Esophagus muscularis mucosa (tissue), 4 donors: ENCODE results near the gene SOCS7. TPM values are rescaled to one million over a fixed set of nuclear protein-coding genes. Genes with fewer than 3 reads are reported as not detected.

Experiments used
- DNase-seq: peaks from one replicate; pipeline ENCODE4 v3.0.0-alpha.2; 2017; ENCODE audit errors: extremely low spot score
- H3K27ac ChIP-seq, 4 donors: fragments of 200-600 bp; sonication (generic); replicated peaks in 1 of 4; 1 replicate in 3 of 4; 2 replicates in 1 of 4; pipeline ENCODE4 v1.5.1; 2016 to 2019; ENCODE audit warnings: mild to moderate bottlenecking in 1 of 4
- H3K27me3 ChIP-seq, 4 donors: fragments of 200-600 bp; sonication (generic); one replicate each; pipeline versions ENCODE4 v1.5.1 to v1.6.0; 2016 to 2019
- H3K36me3 ChIP-seq, 4 donors: fragments of 200-600 bp; sonication (generic); one replicate each; pipeline ENCODE4 v1.5.1; 2016 to 2019
- H3K4me1 ChIP-seq, 4 donors: fragments of 200-600 bp; sonication (generic); one replicate each; pipeline ENCODE4 v1.5.1; 2016 to 2019
- H3K4me3 ChIP-seq, 4 donors: fragments of 200-600 bp; sonication (generic); 1 replicate in 2 of 4; 2 replicates in 2 of 4; pipeline ENCODE4 v1.5.1; 2016 to 2019; ENCODE audit warnings: mild to moderate bottlenecking in 4 of 4, moderate library complexity in 1 of 4
- H3K9me3 ChIP-seq, 4 donors: fragments of 200-600 bp; sonication (generic); 1 replicate in 3 of 4; 2 replicates in 1 of 4; pipeline ENCODE4 v1.5.1; 2016 to 2019
- CTCF ChIP-seq, 3 experiments: fragments of 200-600 bp in 2 of 3; fragments of 450-650 bp in 1 of 3; sonication (generic) in 2 of 3; IDR thresholded peaks; one replicate each; pipeline ENCODE4 v1.5.1; 2017 to 2019; ENCODE audit warnings: antibody characterized with exemption in 3 of 3, mild to moderate bottlenecking in 2 of 3, moderate library complexity in 1 of 3
- EP300 ChIP-seq: sonication (generic); formaldehyde crosslinking; IDR thresholded peaks from one replicate; pipeline ENCODE4 v1.6.1; 2017; ENCODE audit warnings: antibody characterized with exemption
- POLR2A ChIP-seq: fragments of 450-650 bp; IDR thresholded peaks from one replicate; pipeline ENCODE4 v1.6.1; 2017; ENCODE audit warnings: antibody characterized with exemption, moderate library complexity, mild to moderate bottlenecking, low read depth
- POLR2AphosphoS5 ChIP-seq, 2 donors: sonication (generic); formaldehyde crosslinking; IDR thresholded peaks; one replicate each; pipeline ENCODE4 v1.6.1; 2017; ENCODE audit warnings: antibody characterized with exemption in 2 of 2
- WGBS: methylation state at CpG from one replicate; pipeline ENCODE4 v1.1.5; 2018; 5-methylcytosine and 5-hydroxymethylcytosine counted together
- intact Hi-C: fragments of 100-400 bp; cut with DNase I; formaldehyde crosslinking; loops from one replicate; pipeline ENCODE4 v1.15.1; 2023
- total RNA-seq, 4 donors: library from RNA; depleted of rRNA; stranded (reverse); fragments of >200 nt; gene quantifications; one replicate each; pipeline versions ENCODE4 v1.1.0 to v1.2.1, GENCODE V29; 2016

SOCS7 gene
- total RNA-seq, 4 donors from 2014 or later, result 11.2 to 18.9 (median 13.5) TPM

GRCh38 chr17:38403491-38403890 is 51.8 kb downstream of the SOCS7 start:
- Histone ChIP-seq H3K36me3 (peaks cover 23 to 53% (median 41%) of the 10 kb centered on the region in 4 donors), H3K27ac (no peak overlapping the region), H3K27me3 (no peaks in the 10 kb centered on the region), H3K4me1 (no peaks in the 10 kb centered on the region), H3K9me3 (no peaks in the 10 kb centered on the region), H3K4me3 (no peak overlapping the region)
- TF ChIP-seq POLR2AphosphoS5 (IDR thresholded peaks at IDR 0.05), result no peak
- TF ChIP-seq POLR2A, result no peak
- TF ChIP-seq CTCF (IDR thresholded peaks at IDR 0.05), result no peak
- no peak for TF ChIP-seq EP300
- no peak for DNase-seq
- 65% methylated on average over 4 of the region's 4 CpGs for WGBS
- intact Hi-C loops, result loop anchor here (5.0 kb wide), 1 partner anchor 56 kb away; no protein-coding TSS in a partner anchor

DNA sequence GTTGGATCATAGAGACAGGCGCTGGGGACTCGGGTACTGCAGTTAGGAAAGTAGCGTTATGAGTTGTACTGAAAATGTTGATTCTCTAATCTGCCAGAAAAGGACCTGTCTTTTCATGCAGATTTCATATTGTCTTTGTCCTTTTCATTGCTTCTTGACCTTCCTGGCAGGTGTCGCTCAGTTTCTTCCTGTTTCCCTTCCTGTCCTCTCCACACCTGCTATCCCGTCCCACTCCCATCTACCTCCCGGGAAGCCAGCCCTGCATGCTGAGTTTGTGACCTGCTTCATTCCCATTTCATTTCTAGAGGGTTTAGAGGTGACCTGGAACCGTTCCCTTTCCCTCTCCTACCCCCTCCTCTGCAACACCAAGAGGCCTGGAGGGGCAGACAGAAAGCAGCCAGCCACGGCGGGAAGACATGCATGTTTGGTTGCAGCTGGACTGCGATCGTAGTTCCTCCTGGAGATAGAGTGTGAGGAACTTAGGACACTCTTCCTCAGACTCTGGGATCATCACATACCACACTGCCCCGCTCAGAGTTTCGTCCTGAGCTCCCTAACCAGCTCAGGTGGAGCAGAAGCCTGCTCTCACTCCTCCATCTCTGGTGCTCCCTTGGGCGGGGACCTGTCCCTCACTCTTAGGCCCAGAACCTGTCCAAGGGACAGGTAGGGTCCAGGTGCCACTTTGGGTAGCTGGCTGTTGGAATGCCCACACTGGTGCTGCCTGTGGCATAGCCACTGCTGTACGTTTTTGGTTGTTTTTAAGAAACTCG is 52.7 kb downstream of the SOCS7 start:
- Histone ChIP-seq H3K4me1 (no peaks in the 10 kb centered on the region), H3K27me3 (no peaks in the 10 kb centered on the region), H3K9me3 (no peaks in the 10 kb centered on the region), H3K4me3 (no peak overlapping the region), H3K27ac (no peak overlapping the region), H3K36me3 (peaks cover 20 to 45% (median 36%) of the 10 kb centered on the region in 4 donors)
- 76% methylated on average over 14 of the region's 16 CpGs for WGBS
- TF ChIP-seq CTCF (IDR thresholded peaks at IDR 0.05) (no peak), POLR2A (no peak), EP300 (no peak), POLR2AphosphoS5 (IDR thresholded peaks at IDR 0.05) (no peak)
- DNase-seq, result no peak
- intact Hi-C loops, result loop anchor here (5.0 kb wide), 1 partner anchor 57 kb away; no protein-coding TSS in a partner anchor

DNA sequence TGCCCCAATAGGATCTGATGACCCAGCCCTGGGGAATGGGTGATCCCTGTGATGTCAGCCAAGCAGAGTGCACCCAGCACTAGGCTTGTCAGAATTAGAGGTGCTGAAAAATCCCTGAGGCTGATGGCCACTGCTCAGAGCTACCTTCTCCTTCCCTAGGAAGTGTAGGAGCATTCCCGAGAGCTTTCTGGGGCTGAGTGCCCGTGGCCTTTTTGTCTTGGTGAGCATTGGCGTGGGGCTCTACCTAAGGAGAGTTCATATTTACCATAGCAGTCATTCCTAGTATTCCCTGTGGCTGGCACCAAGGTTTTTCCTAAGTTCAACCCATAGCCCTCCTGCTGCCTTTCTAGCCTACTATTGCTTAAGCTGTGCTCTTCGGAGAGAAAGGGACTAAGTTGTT is 54.0 kb downstream of the SOCS7 start:
- Histone ChIP-seq H3K4me3 (no peak overlapping the region), H3K36me3 (peaks cover 7 to 32% (median 23%) of the 10 kb centered on the region in 4 donors), H3K27me3 (no peaks in the 10 kb centered on the region), H3K4me1 (no peaks in the 10 kb centered on the region), H3K9me3 (no peaks in the 10 kb centered on the region), H3K27ac (no peak overlapping the region)
- intact Hi-C loops, result no loop called here
- TF ChIP-seq EP300, result no peak
- TF ChIP-seq POLR2A, result no peak
- no peak for TF ChIP-seq CTCF (IDR thresholded peaks at IDR 0.05)
- TF ChIP-seq POLR2AphosphoS5 (IDR thresholded peaks at IDR 0.05), result no peak
- DNase-seq, result no peak
- 89% methylated on average over 4 of the region's 4 CpGs for WGBS

DNA sequence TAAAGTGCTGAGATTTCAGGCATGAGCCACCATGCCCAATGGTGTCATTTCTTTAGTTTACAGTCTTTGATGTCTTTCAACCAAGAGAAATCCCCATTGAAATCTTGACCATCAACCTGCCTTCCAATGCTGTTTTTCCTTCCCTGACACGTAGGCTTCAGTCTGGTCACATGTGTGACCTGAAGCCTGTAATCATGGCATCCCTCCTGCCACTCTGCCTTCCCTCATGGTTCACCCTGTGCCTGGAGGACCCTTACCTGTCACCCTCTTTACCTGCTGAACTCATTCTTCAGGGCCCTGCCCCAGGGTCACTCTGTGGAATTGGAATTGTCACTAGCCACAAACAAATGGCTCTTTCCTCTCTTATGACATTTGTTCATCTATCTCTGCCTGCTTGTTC is 58.6 kb downstream of the SOCS7 start:
- intact Hi-C loops, result no loop called here
- H3K36me3 ChIP-seq, result no peaks in the 10 kb centered on the region
- 71% methylated on average over 1 of the region's 1 CpG for WGBS
- DNase-seq, result no peak
- no peak overlapping the region for H3K4me3 ChIP-seq
- TF ChIP-seq POLR2A, result no peak
- no peak for TF ChIP-seq CTCF (IDR thresholded peaks at IDR 0.05)
- no peak for TF ChIP-seq EP300
- no peak for TF ChIP-seq POLR2AphosphoS5 (IDR thresholded peaks at IDR 0.05)
- no peaks in the 10 kb centered on the region for H3K9me3 ChIP-seq
- H3K27ac ChIP-seq, result no peak overlapping the region
- peaks cover 0 to 2% (median 0%) of the 10 kb centered on the region in 4 donors for H3K27me3 ChIP-seq
- peaks cover 8 to 9% (median 9%) of the 10 kb centered on the region in 4 donors for H3K4me1 ChIP-seq
